Right kidney (tissue), 9 donors: ENCODE data around the gene UFL1.
"Not testable (repeated sequence)": the region's sequence is repeated elsewhere in the genome, so short reads cannot be mapped to it uniquely, and the experiment has no call there.

Experiments
- DNase-seq: peaks from one replicate; pipeline ENCODE4 v3.0.0-alpha.2; 2016
- long read RNA-seq, 8 donors: transcript quantifications; one replicate each; lab custom pipeline, GENCODE V29; 2026

Gene UFL1
- long read RNA-seq, donor 1, full-length matches to known transcripts, result 3 of 3 reads
- long read RNA-seq, donor 1, partial matches to known transcripts, result 0 of 3 reads
- long read RNA-seq, donor 1, other reads (novel, unspliced or antisense), result 0 of 3 reads
- long read RNA-seq, donor 2, partial matches to known transcripts, result 0 of 1 reads
- long read RNA-seq, donor 2, other reads (novel, unspliced or antisense), result 0 of 1 reads
- long read RNA-seq, donor 3, full-length matches to known transcripts, result 2 of 13 reads
- long read RNA-seq, donor 3, partial matches to known transcripts, result 11 of 13 reads
- long read RNA-seq, donor 3, other reads (novel, unspliced or antisense), result 0 of 13 reads
- long read RNA-seq, donor 4, partial matches to known transcripts, result 7 of 8 reads
- long read RNA-seq, donor 4, other reads (novel, unspliced or antisense), result 0 of 8 reads
- long read RNA-seq, donor 5, partial matches to known transcripts, result 15 of 15 reads
- long read RNA-seq, donor 5, other reads (novel, unspliced or antisense), result 0 of 15 reads
- long read RNA-seq, donor 6, partial matches to known transcripts, result 14 of 14 reads
- long read RNA-seq, donor 6, other reads (novel, unspliced or antisense), result 0 of 14 reads
- long read RNA-seq, donor 7, full-length matches to known transcripts, result 3 of 12 reads
- long read RNA-seq, donor 7, partial matches to known transcripts, result 9 of 12 reads
- long read RNA-seq, donor 7, other reads (novel, unspliced or antisense), result 0 of 12 reads
- long read RNA-seq, donor 8, full-length matches to known transcripts, result 4 of 21 reads
- long read RNA-seq, donor 8, partial matches to known transcripts, result 17 of 21 reads
- long read RNA-seq, donor 8, other reads (novel, unspliced or antisense), result 0 of 21 reads

GRCh38 chr6:96521644-96522464 lies at the start of gene UFL1:
Gene UFL1 (plus strand): TSS chr6:96521806. CDS start chr6:96521874, 68 bp downstream.
- peak; percentile 99 for DNase-seq

DNA sequence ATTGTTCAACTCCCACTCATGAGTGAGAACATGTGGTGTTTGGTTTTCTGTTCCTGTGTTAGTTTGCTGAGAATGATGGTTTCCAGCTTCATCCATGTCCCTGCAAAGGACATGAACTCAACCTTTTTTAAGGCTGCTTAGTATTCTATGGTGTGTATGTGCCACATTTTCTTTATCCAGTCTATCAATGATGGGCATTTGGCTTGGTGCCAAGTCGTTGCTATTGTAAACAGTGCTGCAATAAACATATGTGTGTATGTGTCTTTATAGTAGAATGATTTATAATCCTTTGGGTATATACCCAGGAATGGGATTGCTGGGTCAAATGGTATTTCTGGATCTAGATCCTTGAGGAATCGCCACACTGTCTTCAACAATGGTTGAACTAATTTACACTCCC lies 49.3 kb upstream of the UFL1 start:
- not testable (repeated sequence) for DNase-seq

- DNase-seq, result no peak
Measured at GRCh38 chr6:96478695-96479094, 42.9 kb upstream of the UFL1 start.

GRCh38 chr6:96491926-96492325 lies 29.7 kb upstream of the UFL1 start:
- no peak for DNase-seq

DNA sequence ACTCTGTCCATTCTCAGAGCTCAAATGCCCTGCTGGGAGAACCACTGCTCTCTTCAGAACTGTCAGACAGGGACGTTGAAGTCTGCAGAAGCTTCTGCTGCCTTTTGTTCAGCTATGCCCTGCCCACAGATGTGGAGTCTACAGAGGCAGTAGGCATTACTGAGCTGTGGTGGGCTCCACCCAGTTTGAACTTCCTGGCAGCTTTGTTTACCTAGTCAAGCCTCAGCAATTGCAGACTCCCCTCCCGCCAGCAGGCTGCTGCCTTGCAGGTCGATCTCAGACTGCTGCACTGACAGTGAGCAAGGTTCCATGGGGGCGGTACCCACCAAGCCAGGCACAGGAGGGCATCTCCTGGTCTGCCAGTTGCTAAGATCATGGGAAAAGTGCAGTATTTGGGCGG lies 21.8 kb upstream of the UFL1 start:
- no peak for DNase-seq

- no peak for DNase-seq
Measured at GRCh38 chr6:96502915-96503314, 18.7 kb upstream of the UFL1 start.

DNA sequence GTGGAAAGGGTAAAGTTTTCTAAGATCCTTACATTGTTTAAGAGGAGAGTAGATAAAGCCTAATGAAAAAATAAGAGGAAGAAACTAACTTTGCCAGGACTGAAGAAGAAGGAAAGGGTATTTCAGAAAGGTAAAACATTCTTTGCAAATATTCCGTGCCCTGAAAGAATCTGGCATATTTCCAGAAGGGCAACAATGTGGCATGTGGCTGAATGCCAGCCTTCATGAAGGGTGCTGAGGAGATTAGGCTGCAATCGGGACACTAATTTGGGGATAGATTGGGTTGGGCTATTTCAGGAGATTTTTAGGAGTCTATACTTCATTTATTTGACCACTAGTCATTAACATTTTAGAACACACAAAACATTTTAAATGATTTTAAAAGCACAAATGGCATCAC lies 16.2 kb upstream of the UFL1 start:
- DNase-seq, result no peak

GRCh38 chr6:96509281-96509680 lies 12.3 kb upstream of the UFL1 start:
- DNase-seq, result no peak

DNA sequence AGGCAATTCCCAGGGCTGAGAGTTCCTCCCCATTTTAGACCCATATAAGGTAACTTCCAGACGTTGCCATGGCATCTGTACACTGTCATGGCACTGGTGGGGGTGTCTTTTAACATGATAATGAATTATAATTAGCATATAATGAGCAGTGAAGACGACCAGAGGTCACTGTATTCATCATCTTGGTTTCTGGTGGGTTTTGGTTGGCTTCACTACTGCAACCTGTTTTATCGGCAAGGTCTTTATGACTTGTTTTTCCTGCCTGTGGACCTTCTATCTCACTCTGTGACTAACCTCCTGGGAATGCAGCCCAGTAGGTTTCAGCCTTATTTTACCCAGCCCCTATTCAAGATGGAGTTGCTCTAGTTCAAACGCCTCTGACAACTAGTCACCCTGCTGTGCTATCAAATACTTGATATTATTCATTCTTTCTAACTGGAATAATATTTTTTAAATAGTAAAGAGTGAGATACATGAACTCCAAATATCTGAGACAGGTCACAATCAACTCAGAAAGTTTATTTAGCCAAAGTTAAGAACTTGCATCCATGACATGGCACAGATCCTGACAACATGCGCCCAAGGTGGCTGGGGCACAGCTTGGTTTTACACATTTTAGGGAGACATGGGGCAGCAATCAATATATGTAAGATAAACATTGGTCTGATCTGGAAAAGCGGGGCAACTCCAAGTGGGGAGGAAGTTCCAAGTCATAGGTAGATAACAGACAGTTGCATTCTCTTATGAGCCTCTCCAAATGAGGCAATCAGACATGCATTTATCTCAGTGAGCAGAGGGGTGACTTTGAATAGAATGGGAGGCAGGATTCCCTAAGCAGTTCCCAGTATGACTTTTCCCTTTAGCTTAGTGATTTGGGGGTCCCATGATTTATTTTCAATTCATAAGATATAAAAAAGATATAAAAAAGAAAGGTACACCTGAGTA lies 1.2 kb upstream of the UFL1 start:
- no peak for DNase-seq

GRCh38 chr6:96521306-96521643 lies 331 bp upstream of the UFL1 start:
- DNase-seq, result no peak

DNA sequence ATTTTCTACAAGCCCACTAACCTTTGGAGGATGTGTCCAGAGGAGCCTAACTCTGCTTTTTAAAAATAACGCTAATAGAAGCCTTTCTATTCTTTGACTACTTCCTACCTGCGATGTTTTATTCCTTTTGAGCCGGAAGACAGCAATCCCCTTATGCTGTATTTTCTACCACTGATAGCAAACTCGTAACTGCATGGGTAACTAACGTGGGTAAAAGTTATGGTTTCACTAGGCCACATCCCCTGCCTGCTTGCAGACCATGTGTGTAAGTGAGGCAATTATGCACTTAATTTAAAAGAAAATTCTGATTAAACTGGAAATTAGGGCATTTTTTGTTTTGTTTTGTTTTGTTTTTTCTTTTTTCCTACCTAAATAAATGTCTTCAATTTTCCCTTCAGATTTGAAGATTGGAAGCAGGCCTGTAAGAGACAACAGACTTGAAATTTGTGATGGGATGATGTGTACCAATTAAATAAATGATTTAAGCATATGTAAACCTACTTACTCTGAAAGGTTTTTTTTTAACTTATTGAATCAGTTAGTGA lies 931 bp downstream of the UFL1 start:
- no peak for DNase-seq

DNA sequence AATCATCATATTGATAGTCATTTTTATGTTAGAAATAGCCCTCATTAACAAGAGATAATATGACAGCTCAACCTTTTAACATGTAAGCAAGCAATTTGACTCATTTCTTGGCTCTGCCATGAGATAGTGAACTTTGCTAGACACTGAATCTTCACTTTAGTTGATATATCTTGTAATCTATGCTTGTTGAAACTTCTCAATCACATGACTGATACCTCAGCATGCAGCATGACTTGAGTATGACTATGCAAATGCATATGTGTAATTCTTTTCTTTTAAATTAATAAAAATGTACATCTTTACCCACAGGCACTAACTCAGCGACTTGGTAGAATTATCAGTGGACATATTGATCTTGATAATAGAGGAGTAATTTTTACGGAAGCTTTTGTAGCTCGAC lies 6.6 kb downstream of the UFL1 start:
- DNase-seq, result no peak

- DNase-seq, result no peak
Measured at GRCh38 chr6:96532399-96532798, 10.8 kb downstream of the UFL1 start.

GRCh38 chr6:96537726-96538125 lies 16.1 kb downstream of the UFL1 start:
- no peak for DNase-seq

DNA sequence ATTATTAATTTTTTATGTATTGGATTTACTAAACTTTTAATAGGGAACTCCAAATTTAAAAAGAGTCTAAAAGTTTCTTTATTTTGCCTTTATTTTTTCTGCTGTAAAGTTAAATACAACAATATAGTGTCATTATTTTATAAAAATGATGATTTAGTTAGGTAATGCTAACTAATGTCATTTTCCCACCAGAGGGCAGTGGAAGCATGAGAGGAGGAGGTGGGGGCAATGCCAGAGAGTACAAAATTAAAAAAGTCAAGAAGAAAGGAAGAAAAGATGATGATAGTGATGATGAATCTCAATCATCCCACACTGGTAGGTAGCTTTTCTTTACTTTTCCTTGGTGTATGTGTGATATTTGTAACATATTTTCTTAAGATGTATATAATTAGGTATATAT lies 21.1 kb downstream of the UFL1 start:
- DNase-seq, result no peak

DNA sequence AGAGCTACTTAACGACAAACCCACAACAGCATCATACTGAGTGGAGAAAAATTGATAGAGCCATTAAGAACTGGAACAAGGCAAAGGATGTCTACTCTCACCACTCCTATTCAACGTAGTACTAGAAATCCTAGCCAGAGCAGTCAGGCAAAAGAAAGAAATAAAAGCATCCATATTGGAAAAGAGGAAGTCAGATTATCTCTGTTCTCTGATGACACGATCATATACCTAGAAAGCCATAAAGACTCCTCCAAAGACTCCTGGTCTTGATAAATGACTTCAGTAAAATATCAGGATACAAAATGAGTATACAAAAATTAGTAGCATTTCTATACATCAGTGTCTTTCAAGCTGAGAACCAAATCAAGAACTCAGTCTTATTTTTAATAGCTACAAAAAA lies 24.3 kb downstream of the UFL1 start:
- no peak for DNase-seq

DNA sequence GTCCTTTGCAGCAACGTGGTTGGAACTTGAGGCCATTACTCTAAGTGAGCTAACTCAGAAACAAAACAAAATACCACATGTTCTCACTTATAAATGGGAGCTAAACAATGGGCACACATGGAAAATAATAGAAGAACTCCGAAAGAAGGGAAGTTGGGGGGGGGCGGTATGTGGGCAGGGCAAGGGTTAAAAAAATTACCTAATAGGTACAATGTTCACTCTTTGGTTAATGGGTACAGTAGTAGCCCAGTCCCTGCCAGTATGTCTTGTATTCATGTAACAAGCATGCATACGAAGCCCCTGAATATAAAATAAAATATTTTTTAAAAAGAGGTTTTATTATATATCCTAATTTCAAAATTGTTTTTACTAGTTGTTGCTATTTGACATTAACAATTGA lies 26.0 kb downstream of the UFL1 start:
- DNase-seq, result no peak

DNA sequence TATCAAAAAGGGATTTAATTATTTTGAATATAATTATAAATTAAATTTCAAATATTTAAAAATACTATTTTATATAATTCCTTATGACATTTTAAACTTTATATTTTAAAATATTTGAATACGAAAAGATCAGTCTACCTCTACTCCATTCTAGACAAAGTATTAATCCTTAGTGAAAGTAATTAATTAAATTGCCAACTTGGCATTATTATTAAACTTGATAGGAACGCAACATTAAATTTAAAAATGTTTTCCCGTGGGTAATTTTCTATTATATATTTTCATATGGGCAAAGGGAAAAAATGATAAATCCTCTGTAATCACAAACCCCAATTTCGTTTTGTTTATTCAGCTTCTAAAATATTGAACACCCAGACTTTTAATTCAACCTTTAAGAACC lies 33.0 kb downstream of the UFL1 start:
- DNase-seq, result no peak

- not testable (repeated sequence) for DNase-seq
Measured at GRCh38 chr6:96559740-96560139, 38.1 kb downstream of the UFL1 start.

GRCh38 chr6:96562886-96563285 lies 41.3 kb downstream of the UFL1 start, which contains the start of gene FHL5:
Gene FHL5 (plus strand): TSS chr6:96563128. CDS start chr6:96603614, 40,486 bp downstream.
- DNase-seq, result no peak

GRCh38 chr6:96563853-96564252 lies 42.2 kb downstream of the UFL1 start:
- no peak for DNase-seq
